H1 (cell line): ENCODE measurements around the gene TUBGCP4. TPM values are rescaled to one million over a fixed set of nuclear protein-coding genes. Genes with fewer than 3 reads are reported as not detected.

Source experiments
- ASH2L ChIP-seq: fragments of 200-600, 300-600 bp; sonication (generic); IDR thresholded peaks from one replicate; pipeline ENCODE4 v1.7.1; 2017; ENCODE audit warnings: low read length
- CHD1 ChIP-seq: IDR thresholded peaks from 2 replicates; pipeline ENCODE4 v1.6.1; 2012; ENCODE audit warnings: low read depth, low read length, improper control_type of control experiment
- CREB1 ChIP-seq: IDR thresholded peaks from 2 replicates; pipeline ENCODE4 v1.6.1; 2012; ENCODE audit warnings: inconsistent platforms
- EGR1 ChIP-seq: IDR thresholded peaks from 2 replicates; pipeline ENCODE4 v1.6.1; 2011; ENCODE audit warnings: low read depth, low read length, borderline replicate concordance
- KDM1A ChIP-seq: fragments of 200-600, 300-600 bp; sonication (generic); IDR thresholded peaks from 2 replicates; pipeline ENCODE4 v1.7.1; 2016; ENCODE audit warnings: mild to moderate bottlenecking, low read length, borderline replicate concordance
- KDM4A ChIP-seq: IDR thresholded peaks from one replicate; pipeline ENCODE4 v1.7.1; 2012; ENCODE audit warnings: low read depth, mild to moderate bottlenecking, moderate library complexity, low read length, inconsistent platforms; ENCODE audit not compliant: severe bottlenecking
- NRF1 ChIP-seq: IDR thresholded peaks from 2 replicates; pipeline ENCODE4 v1.6.1; 2011; ENCODE audit warnings: mild to moderate bottlenecking, low read depth, low read length, improper control_type of control experiment
- PHF8 ChIP-seq: fragments of 200-600 bp; sonication (generic); conservative IDR thresholded peaks from 2 replicates; pipeline ENCODE4 v1.7.1; 2012; ENCODE audit warnings: low read depth, mild to moderate bottlenecking, inconsistent platforms, low read length, moderate library complexity
- POLR2A ChIP-seq, 2 experiments: IDR thresholded peaks; 1 replicate in 1 of 2; 2 replicates in 1 of 2; pipeline ENCODE4 v1.6.1; 2011; ENCODE audit warnings: low read depth in 2 of 2, low read length in 2 of 2, mild to moderate bottlenecking in 2 of 2; ENCODE audit errors: control extremely low read depth in 1 of 2
- RNF2 ChIP-seq: fragments of 200-900, 300-1000 bp; sonication (generic); IDR thresholded peaks from 2 replicates; pipeline ENCODE4 v1.7.1; 2016; ENCODE audit warnings: borderline replicate concordance, low read depth, mild to moderate bottlenecking, antibody characterized with exemption, low read length; ENCODE audit not compliant: poor library complexity, severe bottlenecking; ENCODE audit errors: missing control alignments
- SAP30 ChIP-seq: fragments of 300-600 bp; sonication (generic); IDR thresholded peaks from 2 replicates; pipeline ENCODE4 v1.7.1; 2012; ENCODE audit warnings: low read length, moderate library complexity, mild to moderate bottlenecking, inconsistent platforms; ENCODE audit not compliant: insufficient read depth, insufficient replicate concordance
- SP4 ChIP-seq: IDR thresholded peaks from 2 replicates; pipeline ENCODE4 v1.6.1; 2012; ENCODE audit warnings: low read length, inconsistent platforms
- TAF7 ChIP-seq: optimal IDR thresholded peaks from 2 replicates; pipeline ENCODE3; 2011; ENCODE audit warnings: low read depth, mild to moderate bottlenecking, inconsistent platforms, low read length, moderate library complexity, borderline replicate concordance
- TBP ChIP-seq: IDR thresholded peaks from 2 replicates; pipeline ENCODE4 v1.6.1; 2011; ENCODE audit warnings: low read depth, low read length, improper control_type of control experiment
- polyA plus RNA-seq, 7 experiments: library from polyadenylated mRNA; depleted of rRNA in 3 of 7; stranded (reverse) in 5 of 7; unstranded in 2 of 7; fragments of >200 nt in 5 of 7; fragments of 200-250 nt in 2 of 7; gene quantifications; 1 replicate in 5 of 7; 2 replicates in 1 of 7; 4 replicates in 1 of 7; pipeline versions ENCODE4 v1.2.1 to v1.2.3, GENCODE V29; 2011 to 2013; ENCODE audit warnings: missing spikeins in 2 of 7, mixed read lengths in 2 of 7
- total RNA-seq: library from RNA; stranded (reverse); fragmentation: NEBNext Ultra II Directional; extraction: Animal tissue kit (Norgen Biotek cat#: 25700); gene quantifications from 2 replicates; pipeline ENCODE4 v1.2.1, GENCODE V29; 2021
- TF ChIP-seq, protein P1 (sequence below), 3 experiments: IDR thresholded peaks; 1 replicate in 2 of 3; 2 replicates in 1 of 3; pipeline versions ENCODE4 v1.5.1 to v1.6.1; 2011; ENCODE audit warnings: low read length in 3 of 3, mild to moderate bottlenecking in 3 of 3, inconsistent platforms in 2 of 3, low read depth in 1 of 3, moderate library complexity in 1 of 3; ENCODE audit not compliant: insufficient read depth in 1 of 3; ENCODE audit errors: control extremely low read depth in 1 of 3
- TF ChIP-seq, protein P2 (sequence below): IDR thresholded peaks from 2 replicates; pipeline ENCODE4 v1.6.1; 2012; ENCODE audit warnings: inconsistent platforms
- TF ChIP-seq, protein P3 (sequence below): IDR thresholded peaks from 2 replicates; pipeline ENCODE4 v1.6.1; 2011; ENCODE audit warnings: low read depth, mild to moderate bottlenecking, low read length; ENCODE audit not compliant: insufficient read depth
- TF ChIP-seq, protein P4 (sequence below): IDR thresholded peaks from 2 replicates; pipeline ENCODE4 v1.6.1; 2012; ENCODE audit warnings: inconsistent platforms

TUBGCP4 gene
- total and polyA plus RNA-seq, 2 of the 8 experiments (the other 6 are each of a cell fraction or from before 2014, with no cell fraction given), result 7.3 to 23.4 TPM

DNA sequence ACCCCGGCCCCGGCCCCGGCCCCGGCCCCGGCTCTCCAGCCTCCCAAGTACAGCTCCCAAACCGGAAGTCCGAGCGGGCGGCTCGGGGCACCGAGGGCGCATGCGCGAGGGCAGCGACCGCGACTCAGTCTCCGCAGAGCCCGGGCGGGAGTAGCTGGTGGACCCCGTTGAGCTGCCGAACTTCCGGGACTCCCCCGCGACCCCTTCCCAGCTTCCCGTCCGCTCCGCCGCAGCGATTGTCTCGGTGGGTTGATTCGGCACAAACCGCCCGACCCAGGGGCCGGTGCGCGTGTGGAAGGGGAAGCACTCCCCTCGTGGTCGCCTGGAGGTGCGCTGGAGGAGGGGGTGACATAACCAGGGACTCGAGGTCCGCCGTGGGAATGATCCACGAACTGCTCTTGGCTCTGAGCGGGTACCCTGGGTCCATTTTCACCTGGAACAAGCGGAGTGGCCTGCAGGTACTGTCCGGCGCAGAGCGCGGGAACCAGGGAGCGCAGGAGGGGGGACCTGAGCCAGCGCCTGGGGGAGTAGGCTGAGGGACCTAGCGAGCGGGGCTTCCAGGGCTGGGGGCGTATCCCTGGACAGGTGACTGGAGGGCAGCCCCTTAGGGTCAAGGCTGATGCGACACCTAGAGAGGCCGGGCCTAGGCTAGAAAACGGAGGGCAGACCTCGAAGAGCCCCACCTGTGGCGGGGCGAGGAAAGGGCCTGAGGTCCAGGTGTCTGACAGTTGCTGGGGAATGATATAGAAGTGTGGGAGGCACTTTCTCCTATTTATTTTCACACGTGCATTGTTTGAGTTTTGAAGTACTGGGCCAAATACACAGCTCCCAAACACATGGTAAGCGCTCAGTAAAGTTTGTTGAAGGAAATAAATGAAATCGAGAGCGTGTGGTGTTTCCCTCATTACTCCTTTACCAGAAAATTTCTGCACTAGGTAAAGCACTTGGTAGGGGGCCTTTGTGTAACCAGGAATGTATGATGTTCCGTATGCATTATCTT lies at the start of gene TUBGCP4, which contains the start of gene ZSCAN29 (continued):
- TF ChIP-seq NRF1, result peak; percentile 72
- TF ChIP-seq TAF7, result peak; percentile 20
- TF ChIP-seq, protein P1, sequence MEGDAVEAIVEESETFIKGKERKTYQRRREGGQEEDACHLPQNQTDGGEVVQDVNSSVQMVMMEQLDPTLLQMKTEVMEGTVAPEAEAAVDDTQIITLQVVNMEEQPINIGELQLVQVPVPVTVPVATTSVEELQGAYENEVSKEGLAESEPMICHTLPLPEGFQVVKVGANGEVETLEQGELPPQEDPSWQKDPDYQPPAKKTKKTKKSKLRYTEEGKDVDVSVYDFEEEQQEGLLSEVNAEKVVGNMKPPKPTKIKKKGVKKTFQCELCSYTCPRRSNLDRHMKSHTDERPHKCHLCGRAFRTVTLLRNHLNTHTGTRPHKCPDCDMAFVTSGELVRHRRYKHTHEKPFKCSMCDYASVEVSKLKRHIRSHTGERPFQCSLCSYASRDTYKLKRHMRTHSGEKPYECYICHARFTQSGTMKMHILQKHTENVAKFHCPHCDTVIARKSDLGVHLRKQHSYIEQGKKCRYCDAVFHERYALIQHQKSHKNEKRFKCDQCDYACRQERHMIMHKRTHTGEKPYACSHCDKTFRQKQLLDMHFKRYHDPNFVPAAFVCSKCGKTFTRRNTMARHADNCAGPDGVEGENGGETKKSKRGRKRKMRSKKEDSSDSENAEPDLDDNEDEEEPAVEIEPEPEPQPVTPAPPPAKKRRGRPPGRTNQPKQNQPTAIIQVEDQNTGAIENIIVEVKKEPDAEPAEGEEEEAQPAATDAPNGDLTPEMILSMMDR (IDR thresholded peaks at IDR 0.05; ENCODE audit: control extremely low read depth in 1 of 3, insufficient read depth in 1 of 3, low read depth in 1 of 3, low read length in 3 of 3), result peak; percentile 57 to 71 (median 65)
- TF ChIP-seq EGR1, result no peak; the same call in 1 of the 2 replicates
- no peak for TF ChIP-seq KDM1A
- TF ChIP-seq POLR2A (IDR thresholded peaks at IDR 0.05; ENCODE audit: control extremely low read depth in 1 of 2, low read depth in 2 of 2, low read length in 2 of 2), result peak; percentile 23 to 55; a peak in 2 of 3 replicates
- no peak for TF ChIP-seq CHD1
- TF ChIP-seq CREB1, result 0 out of 2 replicates have a peak, but pooled peaks have one; percentile 48
- TF ChIP-seq SAP30, result peak; percentile 88
- TF ChIP-seq KDM4A, result peak; percentile 97
- TF ChIP-seq RNF2, result no peak
- TF ChIP-seq, protein P2, sequence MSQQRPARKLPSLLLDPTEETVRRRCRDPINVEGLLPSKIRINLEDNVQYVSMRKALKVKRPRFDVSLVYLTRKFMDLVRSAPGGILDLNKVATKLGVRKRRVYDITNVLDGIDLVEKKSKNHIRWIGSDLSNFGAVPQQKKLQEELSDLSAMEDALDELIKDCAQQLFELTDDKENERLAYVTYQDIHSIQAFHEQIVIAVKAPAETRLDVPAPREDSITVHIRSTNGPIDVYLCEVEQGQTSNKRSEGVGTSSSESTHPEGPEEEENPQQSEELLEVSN, result peak; percentile 50
- peak; percentile 45; the same call in 1 of the 2 replicates for TF ChIP-seq TBP
- TF ChIP-seq ASH2L, result peak; percentile 84
- peak; percentile 47; the same call in 1 of the 2 replicates for TF ChIP-seq SP4
- peak; percentile 80 for TF ChIP-seq PHF8
- TF ChIP-seq, protein P3, sequence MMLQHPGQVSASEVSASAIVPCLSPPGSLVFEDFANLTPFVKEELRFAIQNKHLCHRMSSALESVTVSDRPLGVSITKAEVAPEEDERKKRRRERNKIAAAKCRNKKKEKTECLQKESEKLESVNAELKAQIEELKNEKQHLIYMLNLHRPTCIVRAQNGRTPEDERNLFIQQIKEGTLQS, result no peak
- TF ChIP-seq, protein P4, sequence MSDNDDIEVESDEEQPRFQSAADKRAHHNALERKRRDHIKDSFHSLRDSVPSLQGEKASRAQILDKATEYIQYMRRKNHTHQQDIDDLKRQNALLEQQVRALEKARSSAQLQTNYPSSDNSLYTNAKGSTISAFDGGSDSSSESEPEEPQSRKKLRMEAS, result peak; percentile 69
